Measurements from ENCODE around the gene HSPA12B.

DNA sequence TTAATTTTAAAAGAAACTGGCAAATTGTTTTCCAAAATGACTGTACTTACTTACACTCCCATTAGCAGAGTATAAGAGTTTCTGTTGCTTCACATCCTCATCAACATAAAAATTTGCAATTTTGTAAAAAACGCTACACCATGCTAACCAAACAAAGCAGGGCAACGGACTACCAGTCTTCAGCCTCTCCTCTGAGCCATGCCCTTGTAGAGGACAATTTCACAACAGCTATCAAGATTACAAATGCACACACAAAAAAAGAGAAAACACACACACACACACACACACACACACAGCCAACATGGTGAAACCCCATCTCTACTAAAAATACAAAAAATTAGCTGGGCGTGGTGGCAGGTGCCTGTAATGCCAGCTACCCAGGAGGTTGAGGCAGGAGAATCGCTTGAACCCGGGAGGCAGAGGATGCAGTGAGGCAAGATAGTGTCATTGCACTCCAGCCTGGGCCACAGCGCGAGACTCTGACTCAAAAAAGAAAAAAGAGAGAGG, 39.1 kb downstream of the HSPA12B start:
- TF ChIP-seq EHMT2 (IDR thresholded peaks at IDR 0.05; ENCODE audit: borderline replicate concordance, low read depth, low read length) (no peak), ZNF282 (IDR thresholded peaks at IDR 0.05; ENCODE audit: partially characterized antibody) (no peak), SMC3 (IDR thresholded peaks at IDR 0.05; ENCODE audit: low read length) (no peak), ZNF180 (CRISPR knock-in tag; IDR thresholded peaks at IDR 0.05; ENCODE audit: borderline replicate concordance, low read depth) (no peak), NFYB (CRISPR knock-in tag; IDR thresholded peaks at IDR 0.05) (no peak), HNRNPK (IDR thresholded peaks at IDR 0.05; ENCODE audit: low read depth, low read length, poor library complexity, severe bottlenecking) (no peak), AHR (CRISPR knock-in tag; IDR thresholded peaks at IDR 0.05) (no peak), ERF (CRISPR knock-in tag; IDR thresholded peaks at IDR 0.05) (no peak), ZNF337 (CRISPR knock-in tag; IDR thresholded peaks at IDR 0.05; ENCODE audit: borderline replicate concordance, low read depth) (no peak), CREB1 (IDR thresholded peaks at IDR 0.05) (no peak), CREB1 (CRISPR knock-in tag; IDR thresholded peaks at IDR 0.05) (no peak)
- TF ChIP-seq, protein P1, sequence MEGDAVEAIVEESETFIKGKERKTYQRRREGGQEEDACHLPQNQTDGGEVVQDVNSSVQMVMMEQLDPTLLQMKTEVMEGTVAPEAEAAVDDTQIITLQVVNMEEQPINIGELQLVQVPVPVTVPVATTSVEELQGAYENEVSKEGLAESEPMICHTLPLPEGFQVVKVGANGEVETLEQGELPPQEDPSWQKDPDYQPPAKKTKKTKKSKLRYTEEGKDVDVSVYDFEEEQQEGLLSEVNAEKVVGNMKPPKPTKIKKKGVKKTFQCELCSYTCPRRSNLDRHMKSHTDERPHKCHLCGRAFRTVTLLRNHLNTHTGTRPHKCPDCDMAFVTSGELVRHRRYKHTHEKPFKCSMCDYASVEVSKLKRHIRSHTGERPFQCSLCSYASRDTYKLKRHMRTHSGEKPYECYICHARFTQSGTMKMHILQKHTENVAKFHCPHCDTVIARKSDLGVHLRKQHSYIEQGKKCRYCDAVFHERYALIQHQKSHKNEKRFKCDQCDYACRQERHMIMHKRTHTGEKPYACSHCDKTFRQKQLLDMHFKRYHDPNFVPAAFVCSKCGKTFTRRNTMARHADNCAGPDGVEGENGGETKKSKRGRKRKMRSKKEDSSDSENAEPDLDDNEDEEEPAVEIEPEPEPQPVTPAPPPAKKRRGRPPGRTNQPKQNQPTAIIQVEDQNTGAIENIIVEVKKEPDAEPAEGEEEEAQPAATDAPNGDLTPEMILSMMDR (CRISPR knock-in tag; IDR thresholded peaks at IDR 0.05) = no peak
- TF ChIP-seq, protein P2, sequence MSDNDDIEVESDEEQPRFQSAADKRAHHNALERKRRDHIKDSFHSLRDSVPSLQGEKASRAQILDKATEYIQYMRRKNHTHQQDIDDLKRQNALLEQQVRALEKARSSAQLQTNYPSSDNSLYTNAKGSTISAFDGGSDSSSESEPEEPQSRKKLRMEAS (IDR thresholded peaks at IDR 0.05) = no peak
- TF ChIP-seq, protein P3, sequence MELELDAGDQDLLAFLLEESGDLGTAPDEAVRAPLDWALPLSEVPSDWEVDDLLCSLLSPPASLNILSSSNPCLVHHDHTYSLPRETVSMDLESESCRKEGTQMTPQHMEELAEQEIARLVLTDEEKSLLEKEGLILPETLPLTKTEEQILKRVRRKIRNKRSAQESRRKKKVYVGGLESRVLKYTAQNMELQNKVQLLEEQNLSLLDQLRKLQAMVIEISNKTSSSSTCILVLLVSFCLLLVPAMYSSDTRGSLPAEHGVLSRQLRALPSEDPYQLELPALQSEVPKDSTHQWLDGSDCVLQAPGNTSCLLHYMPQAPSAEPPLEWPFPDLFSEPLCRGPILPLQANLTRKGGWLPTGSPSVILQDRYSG (CRISPR knock-in tag; IDR thresholded peaks at IDR 0.05) = no peak

Measured in HepG2 (cell line).